Keratinocyte (primary cell): Measurements from ENCODE around the gene SYNPO2L. TPM values are rescaled to one million over a fixed set of nuclear protein-coding genes. Genes with fewer than 3 reads are reported as not detected.

Source experiments
- DNase-seq: peaks from one replicate; pipeline ENCODE4 v3.0.0-alpha.2; 2011; ENCODE audit warnings: low read depth, missing footprints, low spot score
- FAIRE-seq: peaks from 2 replicates; lab custom pipeline; 2011; peaks lifted over from hg19 to GRCh38; lab: Jason Lieb, UNC
- H2AFZ ChIP-seq: 2 replicates; pipeline ENCODE4 v1.6.0; 2012; ENCODE audit warnings: low read length, control low read depth, inconsistent platforms; ENCODE audit not compliant: control insufficient read depth
- H3K27ac ChIP-seq: 2 replicates; pipeline ENCODE4 v1.5.1; 2011; ENCODE audit warnings: low read length; ENCODE audit not compliant: control insufficient read depth, insufficient read depth
- H3K27me3 ChIP-seq: 3 replicates; pipeline ENCODE4 v1.6.0; 2011; ENCODE audit warnings: low read length; ENCODE audit not compliant: control insufficient read depth, insufficient read depth; ENCODE audit errors: extremely low read depth
- H3K36me3 ChIP-seq, 2 experiments: 2 replicates in 1 of 2; 3 replicates in 1 of 2; pipeline ENCODE4 v1.5.1; 2011; ENCODE audit warnings: low read length in 2 of 2, mild to moderate bottlenecking in 1 of 2; ENCODE audit not compliant: control insufficient read depth in 2 of 2, insufficient read depth in 2 of 2; ENCODE audit errors: extremely low read depth in 1 of 2
- H3K4me1 ChIP-seq: 3 replicates; pipeline ENCODE4 v1.5.1; 2011; ENCODE audit warnings: low read length; ENCODE audit not compliant: control insufficient read depth, insufficient read depth; ENCODE audit errors: extremely low read depth
- H3K4me2 ChIP-seq: 3 replicates; pipeline ENCODE4 v1.6.0; 2011; ENCODE audit warnings: low read depth, low read length; ENCODE audit not compliant: control insufficient read depth, insufficient read depth; ENCODE audit errors: extremely low read depth
- H3K4me3 ChIP-seq, 3 experiments: fragments of 200-600 bp in 1 of 3; sonication (generic) in 1 of 3; 2 replicates in 2 of 3; 3 replicates in 1 of 3; pipeline ENCODE4 v1.5.1; 2011 to 2016; ENCODE audit warnings: low read length in 3 of 3, mild to moderate bottlenecking in 3 of 3, control low read depth in 2 of 3, inconsistent platforms in 1 of 3, low read depth in 1 of 3, mixed read lengths in 1 of 3, mixed run types in 1 of 3, moderate library complexity in 1 of 3; ENCODE audit not compliant: control insufficient read depth in 2 of 3, insufficient read depth in 2 of 3; ENCODE audit errors: extremely low read depth in 1 of 3
- H3K79me2 ChIP-seq: 2 replicates; pipeline ENCODE4 v1.6.0; 2012; ENCODE audit warnings: low read length; ENCODE audit not compliant: control insufficient read depth, insufficient read depth
- H3K9ac ChIP-seq: 3 replicates; pipeline ENCODE4 v1.6.0; 2011; ENCODE audit warnings: low read length; ENCODE audit not compliant: control insufficient read depth, insufficient read depth; ENCODE audit errors: extremely low read depth
- H3K9me1 ChIP-seq: 3 replicates; pipeline ENCODE4 v1.6.0; 2011; ENCODE audit warnings: low read length; ENCODE audit not compliant: control insufficient read depth, insufficient read depth; ENCODE audit errors: extremely low read depth
- H3K9me3 ChIP-seq: 2 replicates; pipeline ENCODE4 v1.5.1; 2012; ENCODE audit warnings: low read depth, low read length; ENCODE audit not compliant: control insufficient read depth
- H4K20me1 ChIP-seq: 3 replicates; pipeline ENCODE4 v1.6.0; 2011; ENCODE audit warnings: low read length; ENCODE audit not compliant: control insufficient read depth, insufficient read depth; ENCODE audit errors: extremely low read depth
- EZH2 ChIP-seq: IDR thresholded peaks from one replicate; pipeline ENCODE4 v1.6.1; 2012; ENCODE audit warnings: inconsistent platforms, mild to moderate bottlenecking, low read length, moderate library complexity
- dilution Hi-C: fragments of 300-500 bp; cut with MboI; formaldehyde crosslinking; loops from one replicate; pipeline ENCODE4 v1.7.0; 2020; ENCODE audit warnings: low sequenced_read_pairs; ENCODE audit not compliant: extremely low pct_ligation_motif_present
- polyA plus RNA-seq, 5 experiments: library from polyadenylated mRNA; depleted of rRNA in 3 of 5; stranded (reverse) in 3 of 5; stranded (forward) in 1 of 5; unstranded in 1 of 5; fragments of >200 nt; gene quantifications; 1 replicate in 1 of 5; 2 replicates in 3 of 5; 3 replicates in 1 of 5; pipeline versions ENCODE4 v1.2.1 to v1.2.3, GENCODE V29; 2011 to 2012; ENCODE audit warnings: missing spikeins in 2 of 5, low read depth in 1 of 5, low replicate concordance in 1 of 5
- TF ChIP-seq, protein P1 (sequence below), 3 experiments: IDR thresholded peaks in 1 of 3; conservative IDR thresholded peaks in 1 of 3; optimal IDR thresholded peaks in 1 of 3; 2 replicates in 2 of 3; 3 replicates in 1 of 3; pipeline versions ENCODE3 to v1.5.1; 2011; ENCODE audit warnings: low read length in 3 of 3, mild to moderate bottlenecking in 3 of 3, moderate library complexity in 2 of 3, control low read depth in 1 of 3, inconsistent platforms in 1 of 3; ENCODE audit not compliant: insufficient read depth in 2 of 3; ENCODE audit errors: extremely low read depth in 1 of 3

SYNPO2L gene
- polyA plus RNA-seq, 1 donor (not counting 4 experiments of a cell fraction or from before 2014, with no cell fraction given) = not detected

DNA sequence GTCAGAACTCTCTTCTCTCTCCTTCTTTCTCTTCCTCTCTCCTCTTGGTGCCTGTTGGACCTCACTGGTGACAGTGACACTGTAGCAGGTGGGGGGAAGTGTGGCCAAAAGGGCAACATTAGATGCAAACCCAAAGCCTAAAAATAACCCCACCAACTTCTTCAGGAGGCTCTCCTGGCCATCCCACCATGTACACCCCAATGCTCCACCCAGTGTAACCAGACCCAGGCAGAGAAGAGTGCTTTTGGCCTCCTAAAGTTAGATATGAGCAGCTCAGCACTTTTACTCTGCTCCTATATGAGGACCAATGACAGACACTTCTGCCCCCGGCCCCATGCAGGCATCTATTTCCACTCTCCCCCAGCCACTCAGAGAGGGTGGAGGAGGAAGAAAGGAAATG is 20.0 kb downstream of the SYNPO2L start:
- Histone ChIP-seq H3K79me2 (no peaks in the 10 kb centered on the region), H3K9me1 (no peaks in the 10 kb centered on the region), H2AFZ (no peak overlapping the region), H3K4me3 (no peak overlapping the region), H3K27me3 (no peaks in the 10 kb centered on the region), H3K4me1 (no peaks in the 10 kb centered on the region), H3K9ac (no peak overlapping the region), H3K9me3 (no peaks in the 10 kb centered on the region), H3K4me2 (no peak overlapping the region), H4K20me1 (no peaks in the 10 kb centered on the region), H3K36me3 (no peaks in the 10 kb centered on the region), H3K27ac (no peak overlapping the region)
- TF ChIP-seq EZH2 = no peak
- TF ChIP-seq, protein P1, sequence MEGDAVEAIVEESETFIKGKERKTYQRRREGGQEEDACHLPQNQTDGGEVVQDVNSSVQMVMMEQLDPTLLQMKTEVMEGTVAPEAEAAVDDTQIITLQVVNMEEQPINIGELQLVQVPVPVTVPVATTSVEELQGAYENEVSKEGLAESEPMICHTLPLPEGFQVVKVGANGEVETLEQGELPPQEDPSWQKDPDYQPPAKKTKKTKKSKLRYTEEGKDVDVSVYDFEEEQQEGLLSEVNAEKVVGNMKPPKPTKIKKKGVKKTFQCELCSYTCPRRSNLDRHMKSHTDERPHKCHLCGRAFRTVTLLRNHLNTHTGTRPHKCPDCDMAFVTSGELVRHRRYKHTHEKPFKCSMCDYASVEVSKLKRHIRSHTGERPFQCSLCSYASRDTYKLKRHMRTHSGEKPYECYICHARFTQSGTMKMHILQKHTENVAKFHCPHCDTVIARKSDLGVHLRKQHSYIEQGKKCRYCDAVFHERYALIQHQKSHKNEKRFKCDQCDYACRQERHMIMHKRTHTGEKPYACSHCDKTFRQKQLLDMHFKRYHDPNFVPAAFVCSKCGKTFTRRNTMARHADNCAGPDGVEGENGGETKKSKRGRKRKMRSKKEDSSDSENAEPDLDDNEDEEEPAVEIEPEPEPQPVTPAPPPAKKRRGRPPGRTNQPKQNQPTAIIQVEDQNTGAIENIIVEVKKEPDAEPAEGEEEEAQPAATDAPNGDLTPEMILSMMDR (optimal IDR thresholded peaks at IDR 0.05 in 1 of 3, IDR thresholded peaks at IDR 0.05 in 1 of 3, conservative IDR thresholded peaks at IDR 0.05 in 1 of 3; ENCODE audit: extremely low read depth in 1 of 3, insufficient read depth in 2 of 3, low read length in 3 of 3) = no peak
- dilution Hi-C loops = no loop called here
- DNase-seq (no peak), FAIRE-seq (no peak)

DNA sequence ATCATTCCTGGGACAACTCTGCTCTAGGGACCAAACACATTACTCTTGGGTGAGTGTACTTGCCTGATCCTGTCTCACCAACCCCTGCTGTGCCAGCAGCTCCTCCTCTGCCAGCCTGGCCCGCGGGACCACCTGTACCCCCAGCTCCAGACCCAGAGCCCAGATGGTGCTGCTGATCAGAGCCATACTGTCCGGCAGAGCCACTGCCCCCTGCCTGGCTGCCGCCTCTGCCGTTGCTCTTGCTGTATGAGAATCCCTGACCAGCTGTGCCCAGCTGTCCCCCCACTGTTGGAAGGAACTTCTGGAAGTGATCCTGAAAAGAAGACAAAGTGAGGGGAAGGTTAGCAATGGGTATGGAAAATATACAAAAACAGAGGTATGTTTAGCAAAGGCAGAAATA is 21.4 kb downstream of the SYNPO2L start:
- H3K9ac ChIP-seq = no peak overlapping the region

More for the DNA sequence above, 21.4 kb downstream of the SYNPO2L start:
- H3K9me1 ChIP-seq = no peaks in the 10 kb centered on the region
- no peak for FAIRE-seq
- no peak overlapping the region for H2AFZ ChIP-seq
- no peak overlapping the region for H3K4me2 ChIP-seq
- no peak for TF ChIP-seq EZH2
- TF ChIP-seq, protein P1 (optimal IDR thresholded peaks at IDR 0.05 in 1 of 3, IDR thresholded peaks at IDR 0.05 in 1 of 3, conservative IDR thresholded peaks at IDR 0.05 in 1 of 3; ENCODE audit: extremely low read depth in 1 of 3, insufficient read depth in 2 of 3, low read length in 3 of 3) = no peak
- no peaks in the 10 kb centered on the region for H3K27me3 ChIP-seq
- H3K4me3 ChIP-seq = no peak overlapping the region
- no peak for DNase-seq
- H3K27ac ChIP-seq = no peak overlapping the region
- no peaks in the 10 kb centered on the region for H3K4me1 ChIP-seq
- no peaks in the 10 kb centered on the region for H3K79me2 ChIP-seq
- no peaks in the 10 kb centered on the region for H4K20me1 ChIP-seq
- dilution Hi-C loops = no loop called here
- no peaks in the 10 kb centered on the region for H3K9me3 ChIP-seq
- no peaks in the 10 kb centered on the region for H3K36me3 ChIP-seq
